Muscle layer of colon (tissue), 2 donors: ENCODE measurements around the gene LRRC56.

Experiments
- H3K27ac ChIP-seq: one replicate; pipeline ENCODE4 v1.7.0; 2013; ENCODE audit warnings: low read depth, mild to moderate bottlenecking, low read length, moderate library complexity
- H3K27me3 ChIP-seq, 2 donors: one replicate each; pipeline ENCODE4 v1.7.0; 2013; ENCODE audit warnings: low read length in 2 of 2, mild to moderate bottlenecking in 2 of 2; ENCODE audit not compliant: insufficient read depth in 2 of 2, control insufficient read depth in 1 of 2
- H3K36me3 ChIP-seq: one replicate; pipeline ENCODE4 v1.7.0; 2013; ENCODE audit warnings: mild to moderate bottlenecking, low read length; ENCODE audit not compliant: insufficient read depth
- H3K4me1 ChIP-seq: one replicate; pipeline ENCODE4 v1.7.0; 2013; ENCODE audit warnings: mild to moderate bottlenecking, low read length; ENCODE audit not compliant: insufficient read depth
- H3K4me3 ChIP-seq, 2 donors: one replicate each; pipeline ENCODE4 v1.7.0; 2013; ENCODE audit warnings: low read length in 2 of 2, low read depth in 1 of 2, mild to moderate bottlenecking in 1 of 2, moderate library complexity in 1 of 2
- H3K9ac ChIP-seq: one replicate; pipeline ENCODE4 v1.7.0; 2013; ENCODE audit warnings: low read length
- H3K9me3 ChIP-seq: one replicate; pipeline ENCODE4 v1.7.0; 2013; ENCODE audit warnings: mild to moderate bottlenecking, low read length
- donor health status: abdominal sarcoma.
- donor health status: Adenocarcinoma of cecum.

LRRC56 gene

DNA sequence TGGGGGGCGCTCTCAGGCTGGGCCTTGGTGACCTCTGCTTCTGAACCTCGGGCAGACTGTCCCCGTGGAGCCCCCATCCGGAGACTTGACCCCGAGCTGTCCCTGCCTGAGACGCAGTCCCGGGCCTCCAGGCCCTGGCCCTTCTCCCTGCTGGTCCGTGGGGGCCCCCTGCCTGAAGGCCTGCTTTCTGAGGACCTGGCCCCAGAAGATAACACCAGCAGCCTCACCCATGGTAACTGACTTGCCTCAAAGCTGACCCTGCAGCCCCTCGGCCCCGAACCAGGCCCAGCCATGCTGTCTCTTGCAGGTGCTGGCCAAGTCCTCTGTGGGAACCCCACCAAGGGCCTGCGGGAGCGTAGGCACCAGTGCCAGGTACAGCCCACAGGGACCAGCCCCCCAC is 14.3 kb downstream of the LRRC56 start:
- Histone ChIP-seq H3K4me3 (no peak overlapping the region), H3K4me1 (no peaks in the 10 kb centered on the region), H3K9me3 (no peaks in the 10 kb centered on the region), H3K27me3 (peaks cover 21 to 54% of the 10 kb centered on the region in 2 donors), H3K36me3 (no peaks in the 10 kb centered on the region), H3K9ac (no peak overlapping the region), H3K27ac (no peak overlapping the region)

DNA sequence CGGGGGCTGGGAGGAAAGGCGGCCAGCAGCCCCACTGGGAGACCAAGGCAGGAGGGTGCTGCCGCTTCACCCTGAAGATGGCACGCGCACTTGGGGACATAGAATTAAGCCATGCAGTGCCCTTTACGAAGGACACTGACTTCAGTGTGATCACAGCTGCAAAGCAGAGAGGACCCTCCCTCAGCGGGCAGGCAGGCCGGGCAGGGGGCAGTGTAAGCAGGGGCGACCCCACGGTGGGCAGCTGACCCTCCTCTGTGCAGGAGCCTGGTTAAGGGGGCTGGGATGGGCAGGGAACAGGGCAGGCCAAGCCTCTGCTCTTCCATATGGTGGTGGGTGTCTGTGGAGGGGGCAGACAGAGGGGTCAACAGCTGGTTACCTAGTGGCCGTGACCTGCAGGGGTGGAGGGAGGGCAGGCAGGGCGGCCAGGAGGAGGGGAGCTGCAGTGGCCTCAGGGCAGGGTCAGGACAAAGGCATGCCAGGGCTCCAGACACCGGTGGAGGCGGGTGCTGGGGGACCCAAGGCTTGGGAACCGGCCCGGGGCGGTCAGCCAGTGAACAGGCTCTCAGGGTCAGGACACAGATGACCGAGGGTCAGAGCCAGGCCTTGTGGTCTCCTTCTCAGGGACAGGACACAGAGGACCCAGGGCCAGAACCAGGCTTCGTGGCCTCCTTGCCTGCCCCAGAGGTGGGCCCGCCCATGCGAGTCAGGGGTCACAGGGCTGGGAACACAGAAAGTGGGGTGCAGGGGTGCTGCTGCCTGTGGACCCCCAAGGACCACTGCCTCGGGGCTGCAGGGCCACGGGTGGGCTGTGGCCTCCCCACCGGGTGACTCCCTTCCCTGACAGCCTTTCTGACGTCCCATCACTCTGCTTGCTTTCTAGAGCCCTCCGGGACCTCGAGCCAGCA is 16.0 kb downstream of the LRRC56 start:
- H3K4me3 ChIP-seq, result no peak overlapping the region
- H3K27ac ChIP-seq, result no peak overlapping the region
- no peak overlapping the region for H3K9ac ChIP-seq
- H3K27me3 ChIP-seq, result peaks cover 27 to 71% of the 10 kb centered on the region in 2 donors
- H3K4me1 ChIP-seq, result no peaks in the 10 kb centered on the region
- no peaks in the 10 kb centered on the region for H3K9me3 ChIP-seq
- H3K36me3 ChIP-seq, result no peaks in the 10 kb centered on the region

DNA sequence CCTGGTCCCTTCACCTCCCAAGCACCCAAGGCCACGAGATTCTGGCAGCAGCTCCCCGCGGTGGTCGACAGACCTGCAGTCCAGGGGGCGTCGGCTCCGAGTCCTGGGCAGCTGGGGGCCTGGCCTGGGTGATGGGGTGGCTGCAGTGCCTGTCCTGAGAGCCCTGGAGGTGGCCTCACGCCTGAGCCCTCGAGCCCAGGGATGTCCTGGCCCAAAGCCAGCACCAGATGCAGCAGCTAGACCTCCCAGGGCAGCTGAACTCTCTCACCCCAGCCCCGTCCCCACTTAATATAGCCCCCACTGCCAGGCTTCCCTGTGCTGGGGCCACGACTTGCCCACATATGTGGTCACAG is 16.6 kb downstream of the LRRC56 start:
- peaks cover 27 to 73% of the 10 kb centered on the region in 2 donors for H3K27me3 ChIP-seq

DNA sequence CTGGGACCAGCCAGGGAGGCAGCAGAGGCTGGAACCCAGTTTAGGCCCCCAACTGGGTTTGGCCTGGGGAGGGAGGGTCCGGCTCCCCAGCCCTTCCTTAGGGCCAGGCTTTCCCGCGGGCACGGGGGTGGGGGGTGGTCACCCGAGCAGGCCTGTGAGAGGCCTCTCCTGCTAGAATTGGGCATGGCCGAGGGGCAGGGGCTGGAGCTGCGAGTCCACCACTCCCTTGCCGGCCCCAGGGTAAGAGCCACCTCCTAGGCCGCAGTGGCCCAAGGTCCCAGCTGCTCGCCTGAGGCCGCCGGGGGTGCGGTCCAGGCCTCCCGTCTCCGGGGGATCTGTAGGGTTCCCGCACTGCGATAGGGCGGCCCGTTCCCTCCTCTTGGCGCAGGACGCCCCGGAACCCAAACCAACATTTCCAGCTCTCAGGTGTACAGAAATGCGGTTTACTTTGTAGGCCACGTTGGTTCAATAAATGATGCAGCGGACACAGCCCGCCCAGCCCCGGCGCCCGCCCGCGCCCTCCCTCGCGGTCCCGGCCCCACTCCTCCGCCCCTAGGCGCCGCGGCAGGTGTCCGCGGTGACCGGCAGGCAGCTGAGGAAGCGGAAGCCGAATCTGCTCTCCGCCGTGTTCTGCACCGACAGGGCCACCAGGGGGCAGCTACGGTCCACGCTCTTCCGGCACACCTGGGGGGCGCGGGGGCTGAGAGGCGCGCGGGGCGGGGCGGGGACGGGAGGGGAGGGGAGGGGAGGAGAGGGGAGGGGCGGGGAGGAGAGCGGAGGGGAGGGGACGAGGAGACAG is 17.3 kb downstream of the LRRC56 start:
- H3K27ac ChIP-seq, result no peak overlapping the region
- H3K9me3 ChIP-seq, result no peaks in the 10 kb centered on the region
- no peaks in the 10 kb centered on the region for H3K36me3 ChIP-seq
- H3K9ac ChIP-seq, result no peak overlapping the region
- no peak overlapping the region for H3K4me3 ChIP-seq
- no peaks in the 10 kb centered on the region for H3K4me1 ChIP-seq
- peaks cover 27 to 79% of the 10 kb centered on the region in 2 donors for H3K27me3 ChIP-seq

More for the DNA sequence above, 16.6 kb downstream of the LRRC56 start:
- no peaks in the 10 kb centered on the region for H3K9me3 ChIP-seq
- no peak overlapping the region for H3K9ac ChIP-seq
- H3K4me1 ChIP-seq, result no peaks in the 10 kb centered on the region
- no peak overlapping the region for H3K27ac ChIP-seq
- no peak overlapping the region for H3K4me3 ChIP-seq
- H3K36me3 ChIP-seq, result no peaks in the 10 kb centered on the region

DNA sequence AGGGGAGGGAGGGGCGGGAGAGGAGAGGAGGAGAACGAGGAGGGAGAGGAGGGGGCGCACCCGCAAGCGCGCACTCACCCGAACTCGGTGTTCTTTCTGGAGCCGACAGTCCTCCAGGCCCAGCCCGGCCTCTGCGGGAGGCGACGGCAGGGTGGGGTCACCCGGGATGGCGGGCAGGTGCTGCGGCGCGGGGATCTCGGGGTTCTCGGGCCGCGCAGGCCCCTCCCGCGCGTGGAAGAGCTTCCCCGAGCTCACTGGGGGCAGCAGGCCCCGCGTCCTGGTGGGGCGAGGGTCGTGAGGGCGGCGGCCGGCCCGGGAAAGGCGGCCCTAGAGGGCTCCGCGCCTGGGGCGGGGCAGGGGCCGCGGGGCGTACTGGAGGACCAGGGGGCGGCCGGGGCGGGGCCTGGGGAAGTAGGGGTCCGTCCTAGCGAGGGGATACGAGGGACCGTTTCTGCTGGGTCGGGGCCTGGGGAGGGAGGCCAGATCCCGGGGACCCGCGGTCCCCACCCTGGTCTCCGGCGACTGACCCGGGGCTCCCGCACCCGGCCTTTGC is 18.0 kb downstream of the LRRC56 start:
- Histone ChIP-seq H3K36me3 (no peaks in the 10 kb centered on the region), H3K9ac (no peak overlapping the region), H3K27ac (no peak overlapping the region), H3K27me3 (peaks cover 27 to 79% of the 10 kb centered on the region in 2 donors), H3K9me3 (no peaks in the 10 kb centered on the region), H3K4me3 (no peak overlapping the region), H3K4me1 (peaks cover 4% of the 10 kb centered on the region)

DNA sequence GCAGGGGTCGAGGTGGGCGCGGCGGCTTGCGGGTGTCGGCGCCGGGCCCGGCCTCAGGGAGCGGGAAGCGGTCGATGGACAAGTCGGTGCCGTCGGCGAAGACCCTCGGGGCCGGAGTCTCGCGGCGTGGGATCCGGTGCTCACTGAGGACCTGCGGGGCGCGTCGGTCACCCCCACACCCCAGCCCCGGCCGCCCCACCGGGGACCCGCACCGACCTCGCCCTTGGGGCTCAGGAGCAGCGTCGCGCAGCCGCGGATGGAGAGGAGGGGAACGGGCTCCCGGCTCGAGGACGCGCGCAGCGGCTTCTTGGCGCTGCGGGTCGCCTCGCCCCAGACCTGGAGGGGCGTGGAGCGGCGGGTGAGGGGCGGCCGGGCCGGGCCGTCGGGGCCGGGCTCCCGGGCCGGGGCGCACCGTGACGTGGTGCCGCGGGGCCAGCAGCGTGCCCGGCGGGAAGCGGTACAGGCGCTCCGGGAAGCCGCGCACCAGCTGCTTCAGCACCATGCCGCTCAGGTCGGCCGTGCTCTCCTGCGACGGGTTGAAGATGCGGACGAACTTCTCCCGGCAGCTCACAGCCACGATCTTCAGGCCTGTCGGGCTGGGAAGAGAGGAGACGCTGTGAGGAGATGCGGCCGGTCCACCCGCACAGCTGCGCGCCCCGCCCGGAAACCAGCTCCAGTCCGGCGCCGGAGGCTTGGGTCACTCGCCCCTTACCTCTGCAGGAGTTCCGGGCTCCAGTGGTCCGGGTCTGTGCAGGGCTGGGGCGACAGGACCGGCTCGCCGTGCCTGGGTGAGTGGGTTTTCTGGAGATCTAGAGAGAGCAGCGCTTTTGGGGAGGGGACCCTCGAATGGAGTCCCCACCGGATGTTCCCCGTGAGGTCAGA is 18.7 kb downstream of the LRRC56 start:
- H3K4me3 ChIP-seq, result no peak overlapping the region
- no peak overlapping the region for H3K9ac ChIP-seq
- peaks cover 4% of the 10 kb centered on the region for H3K4me1 ChIP-seq
- H3K36me3 ChIP-seq, result no peaks in the 10 kb centered on the region
- H3K27ac ChIP-seq, result no peak overlapping the region
- H3K9me3 ChIP-seq, result no peaks in the 10 kb centered on the region
- H3K27me3 ChIP-seq, result peaks cover 27 to 74% of the 10 kb centered on the region in 2 donors

DNA sequence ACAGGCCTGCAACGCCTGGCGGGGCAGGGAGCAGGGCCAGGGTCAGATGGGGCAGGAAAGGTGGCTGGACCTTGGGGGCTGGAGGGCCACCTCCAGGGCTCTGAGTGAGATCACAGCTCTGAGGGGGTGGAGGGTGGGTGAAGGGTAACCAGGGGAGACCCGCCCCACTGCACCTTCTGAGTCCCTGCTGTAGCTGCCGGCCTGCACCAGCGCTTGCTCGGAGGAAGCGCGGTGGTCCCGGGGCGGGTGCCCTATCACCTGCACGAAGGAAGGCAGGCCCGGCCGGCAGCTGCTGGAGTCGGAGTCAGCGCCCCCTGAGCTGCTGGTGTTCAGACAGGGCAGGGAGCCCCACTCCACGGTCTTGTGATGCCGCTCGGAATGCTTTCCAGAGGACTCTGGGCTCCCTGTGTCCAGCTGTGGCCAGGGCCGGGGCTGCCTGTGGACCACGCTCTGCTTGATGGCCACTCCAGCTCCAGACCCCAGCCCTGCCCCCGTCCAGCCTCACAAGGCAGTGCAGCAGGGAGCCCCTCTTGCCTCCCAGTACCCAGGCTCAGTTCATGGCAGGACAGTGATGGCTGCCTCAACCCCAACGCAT is 19.4 kb downstream of the LRRC56 start:
- Histone ChIP-seq H3K4me3 (no peak overlapping the region), H3K36me3 (no peaks in the 10 kb centered on the region), H3K4me1 (peaks cover 4% of the 10 kb centered on the region), H3K27ac (no peak overlapping the region), H3K27me3 (peaks cover 27 to 73% of the 10 kb centered on the region in 2 donors), H3K9ac (no peak overlapping the region), H3K9me3 (no peaks in the 10 kb centered on the region)

DNA sequence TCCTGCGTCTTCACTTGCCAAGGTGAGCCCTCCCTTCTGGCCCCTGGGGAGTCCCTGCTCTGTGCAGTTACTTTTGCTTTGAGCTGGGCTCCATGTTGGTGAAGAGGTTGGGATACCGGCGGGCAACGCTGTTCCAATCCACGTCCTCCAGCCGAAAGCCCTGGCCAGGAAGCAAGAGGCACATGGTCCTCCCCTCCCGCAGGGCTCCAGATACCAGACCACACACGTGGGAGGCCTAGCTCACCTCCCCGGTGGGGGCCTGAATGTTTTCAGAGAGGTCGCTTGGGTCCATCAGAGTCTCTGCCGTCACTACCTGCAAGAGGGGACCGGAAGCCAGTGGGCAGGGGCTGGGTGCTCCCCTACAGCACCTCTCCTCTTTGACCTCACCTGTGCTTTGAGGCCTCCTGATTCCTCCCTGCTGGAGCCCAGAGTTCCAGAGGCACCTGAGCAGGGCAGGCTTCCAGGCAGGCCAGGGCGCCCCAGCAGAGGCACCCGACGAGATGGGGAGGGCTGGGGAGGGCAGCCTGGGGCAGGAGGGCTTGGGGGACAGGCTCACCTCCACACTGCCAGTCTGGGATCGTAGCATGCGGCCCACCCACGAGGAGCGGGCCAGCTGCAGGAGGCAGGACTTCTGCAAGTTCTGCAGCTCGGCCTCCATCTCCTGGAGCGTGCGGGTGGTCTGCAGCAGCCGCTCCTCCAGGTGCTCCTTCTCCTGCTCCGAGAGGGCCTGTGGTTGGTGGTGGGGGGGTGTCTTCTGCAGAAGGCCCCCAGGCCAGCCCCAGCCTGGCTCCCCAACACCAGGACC is 20.2 kb downstream of the LRRC56 start:
- Histone ChIP-seq H3K9ac (no peak overlapping the region), H3K27me3 (peaks cover 23 to 65% of the 10 kb centered on the region in 2 donors), H3K36me3 (no peaks in the 10 kb centered on the region), H3K4me1 (peaks cover 4% of the 10 kb centered on the region), H3K9me3 (no peaks in the 10 kb centered on the region), H3K4me3 (no peak overlapping the region), H3K27ac (no peak overlapping the region)

DNA sequence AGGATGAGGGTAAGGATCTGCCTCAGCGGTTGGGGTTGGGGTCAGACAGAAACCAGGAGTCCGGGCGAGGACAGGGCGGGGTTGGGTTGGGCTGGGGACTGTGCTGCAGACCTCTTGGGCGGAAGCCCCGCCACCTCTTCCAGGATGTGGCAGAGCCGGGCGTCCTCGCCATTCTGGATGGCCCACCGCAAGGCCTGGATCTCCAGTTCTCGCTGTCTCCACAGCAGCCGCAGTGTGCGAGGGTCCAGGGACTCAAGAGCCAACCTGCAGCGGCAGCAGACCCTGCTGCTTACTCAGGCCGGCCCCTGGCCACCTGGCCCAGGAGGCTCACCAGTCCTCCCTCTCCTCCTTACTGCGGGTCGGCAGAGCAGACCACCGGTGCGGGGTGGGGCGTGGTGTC is 21.2 kb downstream of the LRRC56 start:
- H3K9me3 ChIP-seq, result no peaks in the 10 kb centered on the region
- H3K27me3 ChIP-seq, result peaks cover 13 to 56% of the 10 kb centered on the region in 2 donors

DNA sequence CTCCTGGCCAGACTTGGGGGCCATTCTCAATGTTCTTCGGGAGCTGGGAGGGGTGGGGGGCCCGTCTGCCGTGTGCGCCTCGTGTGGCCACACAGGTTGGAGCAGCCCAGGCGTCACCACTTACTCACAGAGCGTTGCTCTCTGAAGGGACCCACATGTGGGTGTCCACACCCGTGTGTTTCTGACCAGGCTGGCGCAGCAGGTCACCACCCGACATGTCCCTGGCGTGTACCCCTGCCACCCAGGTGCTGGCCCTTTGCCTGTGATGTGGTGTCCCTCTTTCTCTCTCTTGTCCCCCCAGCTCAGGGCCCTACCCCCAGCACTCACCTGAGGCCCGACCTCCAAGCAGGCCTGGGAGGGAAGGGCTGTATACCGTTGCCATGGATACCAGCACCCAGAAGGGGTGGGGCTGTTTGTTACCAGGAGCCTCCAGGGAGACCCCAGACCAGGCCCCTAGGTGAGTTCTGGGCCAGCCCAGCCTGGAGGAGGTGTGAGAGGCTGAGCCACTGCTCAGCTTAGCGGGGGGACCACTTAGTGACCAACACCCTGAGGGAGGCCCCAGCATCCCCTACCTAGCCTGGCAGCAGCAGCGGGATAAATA is 21.8 kb downstream of the LRRC56 start:
- Histone ChIP-seq H3K4me3 (no peak overlapping the region), H3K36me3 (no peaks in the 10 kb centered on the region), H3K27ac (no peak overlapping the region), H3K9me3 (no peaks in the 10 kb centered on the region), H3K27me3 (peaks cover 10 to 49% of the 10 kb centered on the region in 2 donors), H3K9ac (no peak overlapping the region), H3K4me1 (peaks cover 4% of the 10 kb centered on the region)

More for the DNA sequence above, 21.2 kb downstream of the LRRC56 start:
- no peak overlapping the region for H3K9ac ChIP-seq
- H3K4me1 ChIP-seq, result peaks cover 4% of the 10 kb centered on the region
- H3K36me3 ChIP-seq, result no peaks in the 10 kb centered on the region
- no peak overlapping the region for H3K4me3 ChIP-seq
- no peak overlapping the region for H3K27ac ChIP-seq
